Upper lobe of left lung (tissue), 4 donors: ENCODE measurements around the gene ERCC5.

Experiments used
- EP300 ChIP-seq, 4 donors: sonication (generic); formaldehyde crosslinking; IDR thresholded peaks; one replicate each; pipeline ENCODE4 v1.5.1; 2017; ENCODE audit warnings: antibody characterized with exemption in 4 of 4, control low read depth in 2 of 4
- POLR2A ChIP-seq, 4 donors: fragments of 450-650 bp; IDR thresholded peaks; one replicate each; pipeline ENCODE4 v1.5.1; 2016 to 2017; ENCODE audit warnings: antibody characterized with exemption in 4 of 4, mild to moderate bottlenecking in 2 of 4
- POLR2AphosphoS5 ChIP-seq, 2 donors: sonication (generic); formaldehyde crosslinking; IDR thresholded peaks; one replicate each; pipeline ENCODE4 v1.5.1; 2017; ENCODE audit warnings: antibody characterized with exemption in 2 of 2
- TF ChIP-seq, protein P1 (sequence below), 6 experiments: fragments of 450-650 bp in 4 of 6; fragments of 200-600 bp in 2 of 6; sonication (generic) in 2 of 6; IDR thresholded peaks; one replicate each; pipeline ENCODE4 v1.5.1; 2016 to 2019; ENCODE audit warnings: antibody characterized with exemption in 6 of 6

DNA sequence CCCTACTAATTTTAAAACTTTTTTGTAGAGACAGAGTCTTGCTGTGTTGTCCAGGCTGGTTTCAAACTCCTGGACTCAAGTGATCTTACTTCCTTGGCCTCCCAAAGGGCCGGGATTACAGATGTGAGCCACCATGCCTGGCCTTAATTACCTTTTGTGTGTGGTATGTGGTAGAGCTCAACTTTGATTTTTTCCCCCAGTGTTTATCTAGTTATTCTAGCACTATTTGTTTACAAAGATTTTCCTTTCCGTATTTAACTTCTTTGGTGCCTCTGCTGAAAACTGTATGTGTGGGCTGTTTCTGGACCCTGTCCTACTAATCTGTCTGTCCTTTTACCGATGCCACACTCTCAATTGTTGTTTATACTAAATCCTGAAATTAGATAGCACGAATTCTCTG, 9.4 kb upstream of the ERCC5 start:
- TF ChIP-seq EP300 (IDR thresholded peaks at IDR 0.05): no peak
- TF ChIP-seq, protein P1, sequence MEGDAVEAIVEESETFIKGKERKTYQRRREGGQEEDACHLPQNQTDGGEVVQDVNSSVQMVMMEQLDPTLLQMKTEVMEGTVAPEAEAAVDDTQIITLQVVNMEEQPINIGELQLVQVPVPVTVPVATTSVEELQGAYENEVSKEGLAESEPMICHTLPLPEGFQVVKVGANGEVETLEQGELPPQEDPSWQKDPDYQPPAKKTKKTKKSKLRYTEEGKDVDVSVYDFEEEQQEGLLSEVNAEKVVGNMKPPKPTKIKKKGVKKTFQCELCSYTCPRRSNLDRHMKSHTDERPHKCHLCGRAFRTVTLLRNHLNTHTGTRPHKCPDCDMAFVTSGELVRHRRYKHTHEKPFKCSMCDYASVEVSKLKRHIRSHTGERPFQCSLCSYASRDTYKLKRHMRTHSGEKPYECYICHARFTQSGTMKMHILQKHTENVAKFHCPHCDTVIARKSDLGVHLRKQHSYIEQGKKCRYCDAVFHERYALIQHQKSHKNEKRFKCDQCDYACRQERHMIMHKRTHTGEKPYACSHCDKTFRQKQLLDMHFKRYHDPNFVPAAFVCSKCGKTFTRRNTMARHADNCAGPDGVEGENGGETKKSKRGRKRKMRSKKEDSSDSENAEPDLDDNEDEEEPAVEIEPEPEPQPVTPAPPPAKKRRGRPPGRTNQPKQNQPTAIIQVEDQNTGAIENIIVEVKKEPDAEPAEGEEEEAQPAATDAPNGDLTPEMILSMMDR (IDR thresholded peaks at IDR 0.05): no peak
- TF ChIP-seq POLR2A (IDR thresholded peaks at IDR 0.05): no peak
- no peak for TF ChIP-seq POLR2AphosphoS5 (IDR thresholded peaks at IDR 0.05)
